HepG2 (cell line): ENCODE measurements around the gene ZNF341. TPM values are rescaled to one million over a fixed set of nuclear protein-coding genes. Genes with fewer than 3 reads are reported as not detected.

Experiments
- ATAC-seq: fragments of 200-7000 bp; cut with Tn5 transposase; 3 replicates; pipeline ENCODE4 v1.9.1; 2020; ENCODE audit warnings: mild to moderate bottlenecking, moderate library complexity
- BruUV-seq: library from RNA; stranded (reverse); fragments of 400-500 nt; replicated peaks from 2 replicates; lab custom pipeline; 2021; lab: Mats Ljungman, UMichigan
- CTCF ChIA-PET: fragments of 300-600 bp; formaldehyde crosslinking; extraction: SDS; loops from one replicate; lab custom pipeline; 2021; ENCODE audit warnings: low total read pairs, inconsistent platforms, low intra/inter-chr PET ratio; lab: Yijun Ruan, JAX
- POLR2A ChIA-PET: fragments of 350-600 bp; sonication (Branson Sonifier 250); formaldehyde crosslinking; loops from one replicate; lab custom pipeline; 2020; ENCODE audit warnings: antibody characterized with exemption, inconsistent platforms; lab: Yijun Ruan, JAX
- DNase-seq: peaks from one replicate; pipeline ENCODE4 v3.0.0-alpha.2; 2015; ENCODE audit warnings: low spot score
- FAIRE-seq: peaks from 3 replicates; lab custom pipeline; 2011; peaks lifted over from hg19 to GRCh38; lab: Jason Lieb, UNC
- H2AFZ ChIP-seq: one replicate; pipeline ENCODE4 v1.6.1; 2011; ENCODE audit warnings: low read length, inconsistent platforms
- H3K27ac ChIP-seq: fragments of 300-600 bp; 3 replicates; pipeline ENCODE4 v1.8.0; 2011; ENCODE audit warnings: mixed run types, mild to moderate bottlenecking, mixed read lengths, low read length, inconsistent platforms; ENCODE audit not compliant: insufficient read depth; ENCODE audit errors: extremely low read length
- H3K27me3 ChIP-seq, 2 experiments: fragments of 200-600 bp in 1 of 2; 2 replicates in 1 of 2; 3 replicates in 1 of 2; pipeline versions ENCODE4 v1.6.0 to v1.8.0; 2011; ENCODE audit warnings: low read length in 2 of 2, mild to moderate bottlenecking in 2 of 2, moderate library complexity in 2 of 2, inconsistent platforms in 1 of 2; ENCODE audit not compliant: insufficient read depth in 2 of 2, control insufficient read depth in 1 of 2
- H3K36me3 ChIP-seq, 2 experiments: fragments of 200-600 bp in 1 of 2; replicated peaks in 1 of 2; 2 replicates in 1 of 2; 3 replicates in 1 of 2; pipeline versions ENCODE4 v1.5.1 to v1.8.0; 2011; ENCODE audit warnings: low read length in 2 of 2, inconsistent platforms in 1 of 2; ENCODE audit not compliant: insufficient read depth in 2 of 2, control insufficient read depth in 1 of 2
- H3K4me1 ChIP-seq: 2 replicates; pipeline ENCODE4 v1.5.1; 2012; ENCODE audit warnings: low read length, inconsistent platforms; ENCODE audit not compliant: insufficient read depth
- H3K4me2 ChIP-seq: 2 replicates; pipeline ENCODE4 v1.6.0; 2011; ENCODE audit warnings: low read depth, low read length, inconsistent platforms
- H3K4me3 ChIP-seq, 3 experiments: fragments of 200-600 bp in 1 of 3; sonication (generic), shearing (Covaris generic) in 1 of 3; replicated peaks in 1 of 3; 2 replicates each; pipeline ENCODE4 v1.5.1; 2011 to 2016; ENCODE audit warnings: low read length in 3 of 3, inconsistent platforms in 2 of 3, low read depth in 2 of 3, mild to moderate bottlenecking in 2 of 3, control low read depth in 1 of 3, mixed read lengths in 1 of 3; ENCODE audit not compliant: insufficient read depth in 1 of 3
- H3K79me2 ChIP-seq: one replicate; pipeline ENCODE4 v1.6.1; 2011; ENCODE audit warnings: low read length, inconsistent platforms; ENCODE audit not compliant: insufficient read depth
- H3K9ac ChIP-seq: 2 replicates; pipeline ENCODE4 v1.6.0; 2011; ENCODE audit warnings: mild to moderate bottlenecking, low read depth, low read length, inconsistent platforms; ENCODE audit not compliant: insufficient read depth
- H3K9me3 ChIP-seq: 2 replicates; pipeline ENCODE4 v1.5.1; 2012; ENCODE audit warnings: mild to moderate bottlenecking, low read length
- H4K20me1 ChIP-seq: 2 replicates; pipeline ENCODE4 v1.6.0; 2011; ENCODE audit warnings: inconsistent platforms, mild to moderate bottlenecking, low read length, moderate library complexity; ENCODE audit not compliant: insufficient read depth
- CBX1 ChIP-seq: IDR thresholded peaks from one replicate; pipeline ENCODE4 v1.6.1; 2016; ENCODE audit warnings: antibody characterized with exemption, low read depth
- GABPB1 ChIP-seq: IDR thresholded peaks from 2 replicates; pipeline ENCODE4 v1.6.1; 2016; ENCODE audit warnings: mild to moderate bottlenecking, missing genetic modification reagents, moderate library complexity, missing compliant biosample characterization
- GMEB2 ChIP-seq: IDR thresholded peaks from 2 replicates; pipeline ENCODE4 v1.6.1; 2016; ENCODE audit warnings: missing biosample characterization, missing genetic modification reagents, low read depth
- JDP2 ChIP-seq: sonication (generic); formaldehyde crosslinking; IDR thresholded peaks from 2 replicates; pipeline ENCODE4 v1.8.1; 2022; ENCODE audit warnings: missing genetic modification reagents, borderline replicate concordance
- JUN ChIP-seq: sonication (generic); formaldehyde crosslinking; IDR thresholded peaks from 2 replicates; pipeline ENCODE4 v1.4.0; 2020; ENCODE audit warnings: mild to moderate bottlenecking, missing genetic modification reagents
- MAX ChIP-seq: IDR thresholded peaks from 2 replicates; pipeline ENCODE4 v1.6.1; 2012; ENCODE audit warnings: inconsistent platforms
- PRPF4 ChIP-seq: fragments of 200-400 bp; formaldehyde crosslinking; IDR thresholded peaks from 2 replicates; pipeline ENCODE4 v1.6.1; 2016; ENCODE audit warnings: low read length, low read depth; ENCODE audit not compliant: poor library complexity, severe bottlenecking
- SSRP1 ChIP-seq: IDR thresholded peaks from 2 replicates; pipeline ENCODE4 v1.6.1; 2016; ENCODE audit warnings: control low read depth
- ZC3H4 ChIP-seq: sonication (generic); formaldehyde crosslinking; IDR thresholded peaks from 2 replicates; pipeline ENCODE4 v1.4.0; 2020; ENCODE audit warnings: missing genetic modification reagents, borderline replicate concordance
- ZNF18 ChIP-seq: sonication (generic); formaldehyde crosslinking; IDR thresholded peaks from 2 replicates; pipeline ENCODE4 v1.8.0; 2022; ENCODE audit warnings: mild to moderate bottlenecking, missing genetic modification reagents; ENCODE audit not compliant: insufficient replicate concordance
- ZNF256 ChIP-seq: sonication (generic); formaldehyde crosslinking; conservative IDR thresholded peaks from 2 replicates; pipeline ENCODE4 v1.4.0; 2020; ENCODE audit warnings: missing genetic modification reagents
- ZNF33B ChIP-seq: sonication (generic); formaldehyde crosslinking; IDR thresholded peaks from 2 replicates; pipeline ENCODE4 v1.5.1; 2020; ENCODE audit warnings: mild to moderate bottlenecking, missing genetic modification reagents
- ZNF552 ChIP-seq: sonication (generic); formaldehyde crosslinking; IDR thresholded peaks from 2 replicates; pipeline ENCODE4 v1.9.0; 2022; ENCODE audit warnings: missing genetic modification reagents, mild to moderate bottlenecking, borderline replicate concordance
- ZNF614 ChIP-seq: IDR thresholded peaks from 2 replicates; pipeline ENCODE4 v1.6.1; 2018; ENCODE audit warnings: missing biosample characterization, missing genetic modification reagents, inconsistent platforms, borderline replicate concordance
- ZNF629 ChIP-seq: sonication (generic); formaldehyde crosslinking; conservative IDR thresholded peaks from 2 replicates; pipeline ENCODE4 v1.5.0; 2020; ENCODE audit warnings: missing genetic modification reagents
- ZNF678 ChIP-seq: sonication (generic); formaldehyde crosslinking; IDR thresholded peaks from 2 replicates; pipeline ENCODE4 v1.4.0; 2020; ENCODE audit warnings: mild to moderate bottlenecking, missing genetic modification reagents
- WGBS: methylation state at CpG from one replicate; pipeline ENCODE4 v1.1.6; 2017; ENCODE audit warnings: low lambda C conversion rate; 5-methylcytosine and 5-hydroxymethylcytosine counted together
- in situ Hi-C: cut with HindIII; loops from 2 replicates; pipeline ENCODE4 v1.10.0; 2017; ENCODE audit warnings: low pct_unique_long_range_greater_than_20kb; ENCODE audit not compliant: extremely low pct_ligation_motif_present
- intact Hi-C: fragments of 100-400 bp; cut with micrococcal nuclease; formaldehyde crosslinking; loops from one replicate; pipeline ENCODE4 v1.10.0; 2022; ENCODE audit not compliant: unreplicated experiment
- polyA plus RNA-seq, 8 experiments: library from polyadenylated mRNA; depleted of rRNA in 3 of 8; stranded (reverse) in 7 of 8; unstranded in 1 of 8; fragments of >200 nt; fragmentation: Illumina TruSeq in 4 of 8; extraction: Trizol in 4 of 8; gene quantifications; 2 replicates each; pipeline versions ENCODE4 v1.2.1 to v1.2.3, GENCODE V29; 2011 to 2016; ENCODE audit warnings: low read depth in 4 of 8, missing spikeins in 1 of 8, mixed read lengths in 1 of 8; ENCODE audit not compliant: insufficient read depth in 1 of 8
- total RNA-seq, 5 experiments: library from RNA; depleted of rRNA; stranded (reverse); fragments of >200 nt; fragmentation: Illumina TruSeq; extraction: Trizol; gene quantifications; 2 replicates each; pipeline ENCODE4 v1.2.3, GENCODE V29; 2016; ENCODE audit warnings: low read depth in 1 of 5

Gene ZNF341
- total and polyA plus RNA-seq, 2 of the 13 experiments (the other 11 are each of a cell fraction or from before 2014, with no cell fraction given): 1.1 to 2.2 TPM

GRCh38 chr20:33822991-33823390, 91.2 kb downstream of the ZNF341 start:
- FAIRE-seq (no peak), DNase-seq (no peak), ATAC-seq (no peak)
- no peak overlapping the region for H3K4me2 ChIP-seq
- ChIA-PET POLR2A (interaction anchor here (7.1 kb wide), 1 partner anchor 11 kb away, joined by 140 read pairs; the partner anchor contains the start of gene CHMP4B), CTCF (no interaction called here)
- no peak overlapping the region for H3K4me3 ChIP-seq
- H2AFZ ChIP-seq: no peak overlapping the region
- in situ Hi-C loops (no loop called here), intact Hi-C loops (loop anchor here (10.0 kb wide), 1 partner anchor 82 kb away; no protein-coding TSS in a partner anchor)
- TF ChIP-seq MAX: no peak
- TF ChIP-seq ZNF629: peak; percentile 32; the same call in 1 of the 2 replicates
- WGBS: 95% methylated on average over 5 of the region's 5 CpGs
- H3K9me3 ChIP-seq: no peaks in the 10 kb centered on the region
- H3K4me1 ChIP-seq: peaks cover 44% of the 10 kb centered on the region
- H3K27ac ChIP-seq: no peak overlapping the region
- peaks cover 4 to 10% of the 10 kb centered on the region in 2 experiments; a peak in 2 of 5 replicates for H3K36me3 ChIP-seq
- H3K79me2 ChIP-seq: peaks cover 68% of the 10 kb centered on the region
- no peak overlapping the region for H3K9ac ChIP-seq
- peaks cover 37% of the 10 kb centered on the region for H4K20me1 ChIP-seq
- BruUV-seq: no TSS peak
- no peaks in the 10 kb centered on the region for H3K27me3 ChIP-seq

- ChIA-PET CTCF (no interaction called here), POLR2A (interaction anchor here (1.1 to 7.1 kb wide), 6 partner anchors 10 to 168 kb away, joined by 3 to 140 read pairs (median 6); partner anchors contain the start of genes CHMP4B and ZNF341)
- Histone ChIP-seq H2AFZ (no peak overlapping the region), H3K9me3 (no peaks in the 10 kb centered on the region), H3K36me3 (peaks cover 2 to 3% of the 10 kb centered on the region in 2 experiments; a peak in 1 of 5 replicates), H3K4me2 (peak overlapping the region; percentile 54), H3K79me2 (peaks cover 72% of the 10 kb centered on the region), H4K20me1 (peaks cover 37% of the 10 kb centered on the region), H3K4me1 (peaks cover 60% of the 10 kb centered on the region), H3K27ac (peak overlapping the region; percentile 49), H3K4me3 (no peak overlapping the region), H3K27me3 (no peaks in the 10 kb centered on the region), H3K9ac (no peak overlapping the region)
- FAIRE-seq (no peak), DNase-seq (no peak), ATAC-seq (no peak)
- no TSS peak for BruUV-seq
- in situ Hi-C loops (no loop called here), intact Hi-C loops (loop anchor here (1.0 to 10.0 kb wide), 2 partner anchors 14 to 80 kb away; partner anchors contain the start of gene CHMP4B)
- WGBS: 78% methylated on average over 1 of the region's 1 CpG
- TF ChIP-seq ZNF678 (CRISPR knock-in tag) (no peak), GMEB2 (CRISPR knock-in tag) (no peak), PRPF4 (peak; percentile 20), CBX1 (no peak), ZC3H4 (CRISPR knock-in tag) (no peak), SSRP1 (CRISPR knock-in tag) (no peak), JDP2 (CRISPR knock-in tag) (no peak), ZNF614 (CRISPR knock-in tag) (no peak), ZNF18 (CRISPR knock-in tag) (peak; percentile 11), GABPB1 (CRISPR knock-in tag) (no peak), JUN (CRISPR knock-in tag) (no peak), ZNF33B (CRISPR knock-in tag) (no peak), ZNF552 (no peak), ZNF256 (CRISPR knock-in tag) (no peak)
Measured at GRCh38 chr20:33824852-33825251, 93.1 kb downstream of the ZNF341 start.
